Peyer's patch (tissue), 4 donors: Measurements from ENCODE around the gene KRT72. TPM values are rescaled to one million over a fixed set of nuclear protein-coding genes. Genes with fewer than 3 reads are reported as not detected.

ENCODE experiments used
- DNase-seq, 3 donors: peaks; one replicate each; pipeline ENCODE4 v3.0.0-alpha.2; 2017 to 2019
- H3K27ac ChIP-seq, 4 donors: fragments of 200-600 bp; sonication (generic); one replicate each; pipeline ENCODE4 v1.5.1; 2016 to 2019
- H3K27me3 ChIP-seq, 2 donors: fragments of 200-600 bp; sonication (generic); one replicate each; pipeline ENCODE4 v1.5.1; 2019
- H3K36me3 ChIP-seq, 3 donors: fragments of 200-600 bp; sonication (generic); one replicate each; pipeline ENCODE4 v1.5.1; 2016 to 2019
- H3K4me1 ChIP-seq, 4 donors: fragments of 200-600 bp; sonication (generic); one replicate each; pipeline ENCODE4 v1.5.1; 2016 to 2019
- H3K4me3 ChIP-seq, 4 donors: fragments of 200-600 bp; sonication (generic); 1 replicate in 3 of 4; 2 replicates in 1 of 4; pipeline ENCODE4 v1.5.1; 2016 to 2019; ENCODE audit warnings: mild to moderate bottlenecking in 1 of 4
- H3K9me3 ChIP-seq, 4 donors: fragments of 200-600 bp; sonication (generic); one replicate each; pipeline ENCODE4 v1.5.1; 2016 to 2019; ENCODE audit warnings: mild to moderate bottlenecking in 1 of 4
- POLR2A ChIP-seq, 2 donors: fragments of 450-650 bp; IDR thresholded peaks; one replicate each; pipeline ENCODE4 v1.5.1; 2017; ENCODE audit warnings: antibody characterized with exemption in 2 of 2, mild to moderate bottlenecking in 2 of 2, moderate library complexity in 2 of 2
- total RNA-seq, 4 donors: library from RNA; depleted of rRNA; stranded (reverse); fragments of >200 nt; gene quantifications; one replicate each; pipeline ENCODE4 v1.1.0, GENCODE V29; 2016
- TF ChIP-seq, protein P1 (sequence below), 6 experiments: fragments of 450-650 bp in 4 of 6; fragments of 200-600 bp in 2 of 6; sonication (generic) in 1 of 6; IDR thresholded peaks; one replicate each; pipeline ENCODE4 v1.5.1; 2017 to 2019; ENCODE audit warnings: antibody characterized with exemption in 6 of 6, mild to moderate bottlenecking in 3 of 6, moderate library complexity in 1 of 6

Gene KRT72
- total RNA-seq, 4 donors from 2014 or later: 1.1 to 4.5 (median 2.3) TPM; not detected in 1

DNA sequence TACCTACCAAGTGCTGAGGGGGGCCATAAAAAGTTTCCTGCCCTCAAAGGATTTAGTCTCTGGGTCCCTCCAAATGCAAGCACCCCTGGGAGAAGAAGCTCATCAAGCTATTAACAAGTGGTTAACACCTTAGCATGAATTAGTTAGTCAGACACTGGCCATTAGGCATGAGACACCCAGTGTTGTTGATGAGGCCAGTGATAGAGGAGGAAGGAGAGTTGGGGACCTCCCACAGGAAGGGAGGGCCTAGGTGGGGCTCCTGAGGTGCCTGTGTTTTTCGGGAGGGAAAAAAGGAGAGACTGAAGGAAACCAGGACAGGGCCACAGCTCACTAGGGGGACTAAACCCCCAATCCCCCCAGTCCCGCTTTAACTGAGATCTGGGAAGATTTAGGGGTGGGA lies 43.8 kb downstream of the KRT72 start:
- no peak for DNase-seq
- Histone ChIP-seq H3K27ac (no peak overlapping the region), H3K9me3 (no peaks in the 10 kb centered on the region), H3K4me1 (no peaks in the 10 kb centered on the region), H3K27me3 (no peaks in the 10 kb centered on the region), H3K4me3 (no peak overlapping the region), H3K36me3 (no peaks in the 10 kb centered on the region)
- TF ChIP-seq, protein P1, sequence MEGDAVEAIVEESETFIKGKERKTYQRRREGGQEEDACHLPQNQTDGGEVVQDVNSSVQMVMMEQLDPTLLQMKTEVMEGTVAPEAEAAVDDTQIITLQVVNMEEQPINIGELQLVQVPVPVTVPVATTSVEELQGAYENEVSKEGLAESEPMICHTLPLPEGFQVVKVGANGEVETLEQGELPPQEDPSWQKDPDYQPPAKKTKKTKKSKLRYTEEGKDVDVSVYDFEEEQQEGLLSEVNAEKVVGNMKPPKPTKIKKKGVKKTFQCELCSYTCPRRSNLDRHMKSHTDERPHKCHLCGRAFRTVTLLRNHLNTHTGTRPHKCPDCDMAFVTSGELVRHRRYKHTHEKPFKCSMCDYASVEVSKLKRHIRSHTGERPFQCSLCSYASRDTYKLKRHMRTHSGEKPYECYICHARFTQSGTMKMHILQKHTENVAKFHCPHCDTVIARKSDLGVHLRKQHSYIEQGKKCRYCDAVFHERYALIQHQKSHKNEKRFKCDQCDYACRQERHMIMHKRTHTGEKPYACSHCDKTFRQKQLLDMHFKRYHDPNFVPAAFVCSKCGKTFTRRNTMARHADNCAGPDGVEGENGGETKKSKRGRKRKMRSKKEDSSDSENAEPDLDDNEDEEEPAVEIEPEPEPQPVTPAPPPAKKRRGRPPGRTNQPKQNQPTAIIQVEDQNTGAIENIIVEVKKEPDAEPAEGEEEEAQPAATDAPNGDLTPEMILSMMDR (IDR thresholded peaks at IDR 0.05): no peak
- no peak for TF ChIP-seq POLR2A (IDR thresholded peaks at IDR 0.05)

DNA sequence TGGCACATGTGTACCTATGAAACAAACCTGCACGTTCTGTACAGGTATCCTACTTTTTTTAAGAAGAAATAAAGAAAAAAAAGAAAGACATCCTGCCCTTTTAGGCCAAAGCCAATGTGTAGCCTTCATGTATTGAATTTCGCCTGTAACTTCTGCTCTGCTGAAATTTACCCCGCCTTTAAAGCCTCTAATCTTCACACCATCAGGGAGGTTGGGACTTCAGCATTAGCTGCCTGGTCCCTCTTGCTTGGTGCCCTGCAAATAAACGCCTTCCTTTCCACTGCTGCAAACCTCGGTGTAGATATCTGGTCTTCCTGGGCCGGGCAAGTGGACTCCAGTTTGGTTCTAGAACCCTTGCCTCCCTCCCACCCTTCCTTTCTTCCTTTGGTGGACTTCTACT lies 45.7 kb downstream of the KRT72 start:
- no peak for DNase-seq
- no peak for TF ChIP-seq POLR2A (IDR thresholded peaks at IDR 0.05)
- TF ChIP-seq, protein P1 (IDR thresholded peaks at IDR 0.05): no peak
- no peaks in the 10 kb centered on the region for H3K9me3 ChIP-seq

DNA sequence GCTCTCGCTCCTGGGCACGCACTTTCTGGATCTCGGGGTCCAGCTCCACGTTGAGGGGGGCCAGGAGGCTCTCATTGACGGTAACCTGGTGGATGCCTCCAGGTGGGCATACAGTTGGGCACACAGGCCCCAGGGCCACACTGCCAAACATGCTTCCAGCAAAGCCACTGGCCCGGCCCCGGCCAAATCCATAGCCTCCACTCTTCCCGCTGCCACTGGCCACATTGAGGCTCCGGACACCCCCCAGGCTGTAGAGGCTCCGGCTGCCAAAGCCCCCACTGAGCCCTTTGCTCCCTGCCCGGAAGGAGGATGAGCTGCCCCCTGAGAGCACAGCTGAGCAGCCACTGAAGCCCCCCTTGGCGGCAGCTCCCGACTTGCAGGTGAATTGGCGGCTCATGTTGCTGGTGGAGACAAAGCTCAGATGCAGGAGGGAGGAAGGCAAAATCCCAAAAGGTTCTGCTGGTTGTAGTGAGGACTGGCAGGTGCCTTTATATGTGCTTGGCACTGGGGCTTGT lies 48.5 kb downstream of the KRT72 start, which contains the start of gene KRT71:
TSS of gene KRT71 (minus strand) at position 465 of the 515 bp plus-strand sequence. CDS start at position 397, 68 bp downstream.
- no peak within 1 kb of the TSS for H3K27ac ChIP-seq
- no peaks in the 10 kb centered on the region for H3K4me1 ChIP-seq
- TF ChIP-seq POLR2A (IDR thresholded peaks at IDR 0.05): no peak
- TF ChIP-seq, protein P1 (IDR thresholded peaks at IDR 0.05): no peak
- no peaks in the 10 kb centered on the region for H3K27me3 ChIP-seq
- no peak for DNase-seq
- H3K36me3 ChIP-seq: no peaks in the 10 kb centered on the region
- no peaks in the 10 kb centered on the region for H3K9me3 ChIP-seq
- H3K4me3 ChIP-seq: no peak within 1 kb of the TSS

More for the DNA sequence above, 45.7 kb downstream of the KRT72 start:
- Histone ChIP-seq H3K4me3 (no peak overlapping the region), H3K36me3 (no peaks in the 10 kb centered on the region), H3K27me3 (no peaks in the 10 kb centered on the region), H3K27ac (no peak overlapping the region), H3K4me1 (no peaks in the 10 kb centered on the region)

DNA sequence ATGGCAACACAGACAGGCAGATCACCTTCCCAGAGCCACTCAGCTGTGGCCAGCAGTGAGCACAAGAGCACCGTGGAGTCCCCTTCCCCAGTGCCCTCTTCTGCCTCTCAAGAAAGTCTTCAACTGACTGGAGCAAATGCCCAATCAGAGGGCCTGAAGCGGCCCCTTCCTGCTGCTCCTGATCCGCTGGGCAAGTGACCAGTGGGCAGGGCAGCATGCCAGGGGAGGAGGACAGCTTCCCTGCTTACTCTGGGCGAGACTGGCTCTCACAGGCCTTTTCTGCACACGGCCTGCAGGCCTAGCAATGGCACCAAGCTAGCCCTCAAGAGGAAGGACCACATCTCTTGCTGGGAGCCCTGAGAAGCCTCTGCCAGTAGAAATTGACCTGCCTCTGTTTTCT lies 49.2 kb downstream of the KRT72 start:
- Histone ChIP-seq H3K4me3 (no peak overlapping the region), H3K27me3 (no peaks in the 10 kb centered on the region), H3K36me3 (no peaks in the 10 kb centered on the region), H3K4me1 (no peaks in the 10 kb centered on the region), H3K9me3 (no peaks in the 10 kb centered on the region), H3K27ac (no peak overlapping the region)
- DNase-seq: no peak
- TF ChIP-seq, protein P1 (IDR thresholded peaks at IDR 0.05): no peak
- TF ChIP-seq POLR2A (IDR thresholded peaks at IDR 0.05): no peak

DNA sequence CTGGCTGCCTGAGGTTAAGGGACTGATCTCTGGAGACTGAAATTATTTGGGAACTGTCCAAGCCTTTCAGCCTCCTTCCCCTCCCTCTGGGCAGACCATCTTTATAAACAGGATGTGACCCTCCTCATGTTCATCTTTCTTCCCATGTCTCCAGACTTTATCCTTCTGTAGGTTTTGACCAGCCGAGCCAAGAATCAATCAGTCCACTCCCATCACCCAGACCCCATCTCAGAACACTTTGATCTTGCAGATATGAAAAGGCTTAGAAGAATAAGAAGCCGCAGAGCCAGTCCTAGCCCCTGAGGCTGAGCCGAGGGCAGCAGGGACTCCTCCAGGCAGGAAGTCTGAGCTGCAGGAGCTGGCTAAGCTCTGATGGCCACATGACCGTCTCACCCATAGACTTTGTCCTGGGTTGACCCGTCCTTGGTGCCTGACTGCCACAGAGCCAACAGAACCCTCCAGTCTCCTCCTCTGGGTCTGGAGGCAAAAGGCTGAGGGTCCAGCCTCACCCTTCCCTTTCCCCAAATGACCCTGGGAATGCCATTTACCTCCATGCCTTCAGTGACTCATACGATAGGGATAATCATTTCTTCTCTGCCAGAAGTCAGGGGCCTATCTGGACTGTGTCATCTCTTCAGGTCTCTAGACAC lies 49.9 kb downstream of the KRT72 start:
- Histone ChIP-seq H3K9me3 (no peaks in the 10 kb centered on the region), H3K27ac (no peak overlapping the region), H3K36me3 (no peaks in the 10 kb centered on the region), H3K4me1 (no peaks in the 10 kb centered on the region), H3K27me3 (no peaks in the 10 kb centered on the region), H3K4me3 (no peak overlapping the region)
- no peak for DNase-seq
- TF ChIP-seq, protein P1 (IDR thresholded peaks at IDR 0.05): no peak
- no peak for TF ChIP-seq POLR2A (IDR thresholded peaks at IDR 0.05)
